Femur (tissue), 1 donor: ENCODE measurements around the gene ZSCAN2.
"Not testable (repeated sequence)": the region's sequence is repeated elsewhere in the genome, so short reads cannot be mapped to it uniquely, and the experiment has no call there.

ENCODE experiments used
- DNase-seq: peaks from one replicate; pipeline ENCODE4 v3.0.0-alpha.2; 2017

ZSCAN2 gene

GRCh38 chr15:84599906-84600305 lies 903 bp upstream of the ZSCAN2 start:
- DNase-seq = no peak

GRCh38 chr15:84600331-84600686 lies 500 bp upstream of the ZSCAN2 start:
- peak; percentile 90 for DNase-seq

- no peak for DNase-seq
These were observed 688 bp downstream of the ZSCAN2 start for GRCh38 chr15:84601555-84601838.

GRCh38 chr15:84603630-84604379 lies 3.0 kb downstream of the ZSCAN2 start:
- no peak for DNase-seq

GRCh38 chr15:84604826-84605553 lies 4.2 kb downstream of the ZSCAN2 start:
- DNase-seq = no peak

- no peak for DNase-seq
These were observed 4.7 kb downstream of the ZSCAN2 start for GRCh38 chr15:84605554-84605882.

GRCh38 chr15:84606653-84607120 lies 5.9 kb downstream of the ZSCAN2 start:
- DNase-seq = no peak

GRCh38 chr15:84608707-84609284 lies 8.0 kb downstream of the ZSCAN2 start:
- DNase-seq = no peak

GRCh38 chr15:84609818-84610525 lies 9.2 kb downstream of the ZSCAN2 start:
- DNase-seq = no peak

- no peak for DNase-seq
These were observed 10.8 kb downstream of the ZSCAN2 start for GRCh38 chr15:84611631-84612030.

GRCh38 chr15:84616235-84616634 lies 15.4 kb downstream of the ZSCAN2 start:
- DNase-seq = no peak

- DNase-seq = no peak
These were observed 19.8 kb downstream of the ZSCAN2 start for GRCh38 chr15:84620626-84621025.

- no peak for DNase-seq
These were observed 20.7 kb downstream of the ZSCAN2 start for GRCh38 chr15:84621358-84621979.

- no peak for DNase-seq
These were observed 23.6 kb downstream of the ZSCAN2 start for GRCh38 chr15:84624359-84624758.

GRCh38 chr15:84625123-84625522 lies 24.3 kb downstream of the ZSCAN2 start:
- no peak for DNase-seq

- no peak for DNase-seq
These were observed 28.2 kb downstream of the ZSCAN2 start for GRCh38 chr15:84629033-84629432.

GRCh38 chr15:84631706-84632272 lies 31.0 kb downstream of the ZSCAN2 start:
- DNase-seq = no peak

- DNase-seq = peak; percentile 84
These were observed 32.8 kb downstream of the ZSCAN2 start for GRCh38 chr15:84633311-84634227.

GRCh38 chr15:84634228-84634837 lies 33.5 kb downstream of the ZSCAN2 start:
- no peak for DNase-seq

- no peak for DNase-seq
These were observed 37.3 kb downstream of the ZSCAN2 start for GRCh38 chr15:84638103-84638502.

GRCh38 chr15:84641871-84642270 lies 41.1 kb downstream of the ZSCAN2 start:
- not testable (repeated sequence) for DNase-seq
